ENCODE results near the gene ALOX5.

GRCh38 chr10:45371560-45371959 lies 2.5 kb upstream of the ALOX5 start:
- TF ChIP-seq POLR2A (IDR thresholded peaks at IDR 0.05) (no peak), POLR2AphosphoS5 (IDR thresholded peaks at IDR 0.05) (no peak), CTCF (IDR thresholded peaks at IDR 0.05 in 8 of 11, conservative IDR thresholded peaks at IDR 0.05 in 3 of 11) (no peak)

Data from spleen (tissue), 7 donors.